Fibroblast of mammary gland (primary cell): ENCODE measurements around the gene UCP1.

Experiments used
- DNase-seq: peaks from one replicate; pipeline ENCODE4 v3.0.0-alpha.2; 2010; ENCODE audit warnings: low read depth
- H3K4me3 ChIP-seq: 2 replicates; pipeline ENCODE4 v1.5.1; 2011; ENCODE audit warnings: low read depth, mild to moderate bottlenecking, low read length, moderate library complexity; ENCODE audit not compliant: control insufficient read depth
- CTCF ChIP-seq: conservative IDR thresholded peaks from 2 replicates; pipeline ENCODE4 v1.5.1; 2011; ENCODE audit warnings: low read depth, low read length, inconsistent platforms; ENCODE audit not compliant: control insufficient read depth, insufficient read depth

Gene UCP1

GRCh38 chr4:140581078-140581477, 12.3 kb upstream of the UCP1 start:
- peak; percentile 6 for DNase-seq
- no peak for TF ChIP-seq CTCF
- no peak overlapping the region for H3K4me3 ChIP-seq

- DNase-seq, result no peak
- TF ChIP-seq CTCF, result no peak
- no peak overlapping the region for H3K4me3 ChIP-seq
Measured at GRCh38 chr4:140579278-140579677, 10.5 kb upstream of the UCP1 start.

- DNase-seq, result no peak
- no peak for TF ChIP-seq CTCF
- H3K4me3 ChIP-seq, result no peak overlapping the region
Measured at GRCh38 chr4:140575489-140575888, 6.7 kb upstream of the UCP1 start.

GRCh38 chr4:140571620-140572019, 2.9 kb upstream of the UCP1 start:
- TF ChIP-seq CTCF, result no peak
- H3K4me3 ChIP-seq, result no peak overlapping the region
- no peak for DNase-seq

- no peak for DNase-seq
- TF ChIP-seq CTCF, result no peak
- no peak overlapping the region for H3K4me3 ChIP-seq
Measured at GRCh38 chr4:140569307-140569638, 512 bp upstream of the UCP1 start.

GRCh38 chr4:140559696-140560095, 9.1 kb downstream of the UCP1 start:
- no peak overlapping the region for H3K4me3 ChIP-seq
- no peak for TF ChIP-seq CTCF
- no peak for DNase-seq

GRCh38 chr4:140557831-140558435, 10.8 kb downstream of the UCP1 start:
- no peak overlapping the region for H3K4me3 ChIP-seq
- no peak for TF ChIP-seq CTCF
- DNase-seq, result no peak
